ENCODE results near the gene ESPN.
"Not testable (repeated sequence)": the region's sequence is repeated elsewhere in the genome, so short reads cannot be mapped to it uniquely, and the experiment has no call there.

ESPN gene

GRCh38 chr1:6447818-6448748 lies 23.5 kb downstream of the ESPN start:
- Histone ChIP-seq H3K4me3 (ENCODE audit: low read depth, low read length) (no peak overlapping the region), H3K27ac (no peak overlapping the region), H3K36me3 (no peaks in the 10 kb centered on the region), H3K9me3 (ENCODE audit: severe bottlenecking) (no peaks in the 10 kb centered on the region), H3K27me3 (ENCODE audit: insufficient read depth, low read depth, severe bottlenecking) (no peaks in the 10 kb centered on the region)
- no peak for TF ChIP-seq CTCF (IDR thresholded peaks at IDR 0.05; ENCODE audit: low read depth, low read length)
- no peak for DNase-seq

- no peak for TF ChIP-seq CTCF (IDR thresholded peaks at IDR 0.05; ENCODE audit: low read depth, low read length)
- Histone ChIP-seq H3K27ac (no peak overlapping the region), H3K36me3 (no peaks in the 10 kb centered on the region), H3K9me3 (ENCODE audit: severe bottlenecking) (no peaks in the 10 kb centered on the region), H3K4me3 (ENCODE audit: low read depth, low read length) (no peak overlapping the region), H3K27me3 (ENCODE audit: insufficient read depth, low read depth, severe bottlenecking) (no peaks in the 10 kb centered on the region)
- no peak for DNase-seq
Measured at GRCh38 chr1:6448749-6449631, 24.4 kb downstream of the ESPN start.

- Histone ChIP-seq H3K4me3 (ENCODE audit: low read depth, low read length) (no peak overlapping the region), H3K36me3 (no peaks in the 10 kb centered on the region), H3K27me3 (ENCODE audit: insufficient read depth, low read depth, severe bottlenecking) (no peaks in the 10 kb centered on the region), H3K9me3 (ENCODE audit: severe bottlenecking) (no peaks in the 10 kb centered on the region), H3K27ac (no peak overlapping the region)
- no peak for TF ChIP-seq CTCF (IDR thresholded peaks at IDR 0.05; ENCODE audit: low read depth, low read length)
- no peak for DNase-seq
Measured at GRCh38 chr1:6450005-6450450, 25.5 kb downstream of the ESPN start.

- DNase-seq; H3K27me3 ChIP-seq (ENCODE audit: insufficient read depth, low read depth, severe bottlenecking); H3K4me3 ChIP-seq (ENCODE audit: low read depth, low read length); H3K27ac ChIP-seq; H3K36me3 ChIP-seq; H3K9me3 ChIP-seq (ENCODE audit: severe bottlenecking): not testable (repeated sequence)
Measured at GRCh38 chr1:6450486-6450885, 25.9 kb downstream of the ESPN start.

GRCh38 chr1:6450943-6451373 lies 26.4 kb downstream of the ESPN start:
- H3K36me3 ChIP-seq, result no peaks in the 10 kb centered on the region
- no peak overlapping the region for H3K27ac ChIP-seq
- no peak overlapping the region for H3K4me3 ChIP-seq (ENCODE audit: low read depth, low read length)
- no peak for DNase-seq
- no peaks in the 10 kb centered on the region for H3K9me3 ChIP-seq (ENCODE audit: severe bottlenecking)
- no peak for TF ChIP-seq CTCF (IDR thresholded peaks at IDR 0.05; ENCODE audit: low read depth, low read length)
- H3K27me3 ChIP-seq (ENCODE audit: insufficient read depth, low read depth, severe bottlenecking), result no peaks in the 10 kb centered on the region

- H3K27me3 ChIP-seq (ENCODE audit: insufficient read depth, low read depth, severe bottlenecking); H3K4me3 ChIP-seq (ENCODE audit: low read depth, low read length): not testable (repeated sequence)
Measured at GRCh38 chr1:6453895-6454855, 29.6 kb downstream of the ESPN start.

More at GRCh38 chr1:6453895-6454855, 29.6 kb downstream of the ESPN start:
- DNase-seq; H3K27ac ChIP-seq; H3K36me3 ChIP-seq; H3K9me3 ChIP-seq (ENCODE audit: severe bottlenecking): not testable (repeated sequence)
